ENCODE results near the gene TYSND1.

DNA sequence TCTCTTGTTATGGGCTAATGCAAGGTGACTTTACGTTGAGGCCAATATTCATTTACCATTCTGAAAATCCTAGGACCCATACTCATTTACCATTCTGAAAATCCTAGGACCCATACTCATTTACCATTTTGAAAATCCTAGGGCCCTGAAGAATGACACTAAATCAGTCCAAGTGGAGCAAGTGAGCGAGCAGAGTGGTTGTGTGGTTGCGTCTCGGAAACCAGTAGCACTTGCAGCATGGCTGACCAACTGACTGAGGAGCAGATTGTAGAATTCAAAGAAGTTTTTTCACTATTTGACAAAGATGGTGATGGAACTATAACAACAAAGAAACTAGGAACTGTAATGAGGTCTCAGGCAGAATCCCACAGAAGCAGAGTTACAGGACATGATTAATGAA lies 16.9 kb upstream of the TYSND1 start:
- TF ChIP-seq, protein P1, sequence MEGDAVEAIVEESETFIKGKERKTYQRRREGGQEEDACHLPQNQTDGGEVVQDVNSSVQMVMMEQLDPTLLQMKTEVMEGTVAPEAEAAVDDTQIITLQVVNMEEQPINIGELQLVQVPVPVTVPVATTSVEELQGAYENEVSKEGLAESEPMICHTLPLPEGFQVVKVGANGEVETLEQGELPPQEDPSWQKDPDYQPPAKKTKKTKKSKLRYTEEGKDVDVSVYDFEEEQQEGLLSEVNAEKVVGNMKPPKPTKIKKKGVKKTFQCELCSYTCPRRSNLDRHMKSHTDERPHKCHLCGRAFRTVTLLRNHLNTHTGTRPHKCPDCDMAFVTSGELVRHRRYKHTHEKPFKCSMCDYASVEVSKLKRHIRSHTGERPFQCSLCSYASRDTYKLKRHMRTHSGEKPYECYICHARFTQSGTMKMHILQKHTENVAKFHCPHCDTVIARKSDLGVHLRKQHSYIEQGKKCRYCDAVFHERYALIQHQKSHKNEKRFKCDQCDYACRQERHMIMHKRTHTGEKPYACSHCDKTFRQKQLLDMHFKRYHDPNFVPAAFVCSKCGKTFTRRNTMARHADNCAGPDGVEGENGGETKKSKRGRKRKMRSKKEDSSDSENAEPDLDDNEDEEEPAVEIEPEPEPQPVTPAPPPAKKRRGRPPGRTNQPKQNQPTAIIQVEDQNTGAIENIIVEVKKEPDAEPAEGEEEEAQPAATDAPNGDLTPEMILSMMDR (IDR thresholded peaks at IDR 0.05), result no peak
- no peak for TF ChIP-seq POLR2A (IDR thresholded peaks at IDR 0.05)

Data from testis (tissue), 2 donors.